Measurements from ENCODE around the gene LRRC8B.
A peak's percentile ranks its signal among the peaks of the same experiment; 100 is the strongest.

LRRC8B gene

DNA sequence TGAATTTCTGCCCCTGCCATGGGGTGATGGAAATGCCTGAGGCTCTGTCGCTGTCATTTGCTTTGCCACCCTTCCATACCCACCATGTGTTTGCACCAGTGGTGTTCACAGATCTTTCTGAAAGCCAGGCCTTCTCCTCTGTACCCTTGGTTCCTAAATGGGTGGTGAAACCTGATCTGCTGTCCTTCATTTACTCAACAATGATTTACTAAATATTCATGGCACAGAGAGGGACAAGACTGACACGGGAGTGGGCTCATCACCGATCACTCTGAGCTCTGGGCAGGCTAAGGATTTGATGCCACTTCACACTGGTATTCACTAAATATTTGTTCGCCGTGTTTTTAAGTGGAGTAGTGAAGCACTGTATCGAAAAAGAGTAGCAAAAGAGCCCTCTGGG, 40.9 kb downstream of the LRRC8B start:
- Histone ChIP-seq H3K27me3 (replicated peaks in 2 of 5; ENCODE audit: control insufficient read depth in 4 of 5, insufficient read depth in 5 of 5, low read length in 4 of 5) (no peaks in the 10 kb centered on the region), H3K4me1 (ENCODE audit: control extremely low read depth in 1 of 4, control insufficient read depth in 4 of 4, insufficient read depth in 4 of 4, low read length in 3 of 4) (peaks cover 4 to 21% (median 6%) of the 10 kb centered on the region in 4 experiments), H3K27ac (ENCODE audit: insufficient read depth in 1 of 2, low read depth in 1 of 2, low read length in 2 of 2, poor library complexity in 1 of 2, severe bottlenecking in 2 of 2) (no peak overlapping the region), H3K9me3 (ENCODE audit: control extremely low read depth in 1 of 5, control insufficient read depth in 4 of 5, insufficient read depth in 2 of 5, low read depth in 1 of 5, low read length in 4 of 5) (peaks cover 0 to 8% (median 0%) of the 10 kb centered on the region in 5 experiments), H3K4me3 (ENCODE audit: control insufficient read depth in 1 of 7, extremely low read depth in 1 of 7, insufficient read depth in 4 of 7, low read depth in 2 of 7, low read length in 6 of 7) (no peak overlapping the region), H3K36me3 (ENCODE audit: control insufficient read depth in 4 of 4, insufficient read depth in 4 of 4, low read length in 3 of 4) (peaks cover 3 to 14% (median 7%) of the 10 kb centered on the region in 4 experiments)
- CTCF ChIA-PET = interaction anchor here (1.5 to 1.9 kb wide), 2 partner anchors 10 to 17 kb away, joined by 4 to 10 read pairs; no protein-coding TSS in a partner anchor
- 100% methylated on average over 5 of the region's 6 CpGs for WGBS (ENCODE audit: insufficient coverage)
- DNase-seq = no peak
- POLR2A ChIA-PET = interaction anchor here (1.2 kb wide), 1 partner anchor 12 kb away, joined by 3 read pairs; no protein-coding TSS in a partner anchor

DNA sequence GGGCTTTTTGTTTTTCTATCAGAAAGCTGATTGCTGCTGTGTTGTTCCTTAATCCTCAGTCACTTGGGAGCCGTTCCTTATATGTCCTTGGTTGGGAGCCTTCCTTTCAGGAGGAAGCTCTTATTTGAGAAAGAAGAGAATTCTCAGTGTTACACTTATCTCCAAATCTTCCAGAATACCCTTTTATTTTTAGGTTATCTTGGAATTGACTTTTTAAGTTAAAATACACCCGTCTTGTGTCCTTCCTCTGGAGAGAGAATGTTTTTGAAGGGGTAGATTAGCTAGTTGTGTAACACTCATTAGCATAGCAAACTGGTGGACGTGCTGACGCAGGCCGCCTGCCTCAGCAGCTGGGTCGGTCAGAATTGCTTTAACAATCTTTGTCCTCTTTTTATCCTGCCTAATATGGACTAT, 42.1 kb downstream of the LRRC8B start:
- Histone ChIP-seq H3K36me3 (ENCODE audit: control insufficient read depth in 4 of 4, insufficient read depth in 4 of 4, low read length in 3 of 4) (peaks cover 3 to 19% (median 9%) of the 10 kb centered on the region in 4 experiments), H3K27me3 (replicated peaks in 2 of 5; ENCODE audit: control insufficient read depth in 4 of 5, insufficient read depth in 5 of 5, low read length in 4 of 5) (no peaks in the 10 kb centered on the region), H3K27ac (ENCODE audit: insufficient read depth in 1 of 2, low read depth in 1 of 2, low read length in 2 of 2, poor library complexity in 1 of 2, severe bottlenecking in 2 of 2) (peak overlapping the region; percentile 41 to 69), H3K4me3 (ENCODE audit: control insufficient read depth in 1 of 7, extremely low read depth in 1 of 7, insufficient read depth in 4 of 7, low read depth in 2 of 7, low read length in 6 of 7) (peak overlapping the region in 2 of 7 experiments; percentile 9 to 54), H3K9me3 (ENCODE audit: control extremely low read depth in 1 of 5, control insufficient read depth in 4 of 5, insufficient read depth in 2 of 5, low read depth in 1 of 5, low read length in 4 of 5) (peaks cover 0 to 12% (median 0%) of the 10 kb centered on the region in 5 experiments), H3K4me1 (ENCODE audit: control extremely low read depth in 1 of 4, control insufficient read depth in 4 of 4, insufficient read depth in 4 of 4, low read length in 3 of 4) (peaks cover 4 to 23% (median 6%) of the 10 kb centered on the region in 4 experiments)
- 40% methylated on average over 1 of the region's 6 CpGs for WGBS (ENCODE audit: insufficient coverage)
- ChIA-PET POLR2A (interaction anchor here (0.6 to 0.9 kb wide), 2 partner anchors 27 to 191 kb away, joined by 3 to 5 read pairs; no protein-coding TSS in a partner anchor), CTCF (interaction anchor here (1.5 to 1.9 kb wide), 3 partner anchors 11 to 16 kb away, joined by 4 to 10 read pairs (median 8); no protein-coding TSS in a partner anchor)
- DNase-seq = peak; percentile 28 to 79 (median 67)

- Histone ChIP-seq H3K27ac (ENCODE audit: insufficient read depth in 1 of 2, low read depth in 1 of 2, low read length in 2 of 2, poor library complexity in 1 of 2, severe bottlenecking in 2 of 2) (peak overlapping the region in 1 of 2 experiments; percentile 69), H3K4me1 (ENCODE audit: control extremely low read depth in 1 of 4, control insufficient read depth in 4 of 4, insufficient read depth in 4 of 4, low read length in 3 of 4) (peaks cover 4 to 23% (median 6%) of the 10 kb centered on the region in 4 experiments), H3K36me3 (ENCODE audit: control insufficient read depth in 4 of 4, insufficient read depth in 4 of 4, low read length in 3 of 4) (peaks cover 8 to 19% (median 10%) of the 10 kb centered on the region in 4 experiments), H3K4me3 (ENCODE audit: control insufficient read depth in 1 of 7, extremely low read depth in 1 of 7, insufficient read depth in 4 of 7, low read depth in 2 of 7, low read length in 6 of 7) (peak overlapping the region in 2 of 7 experiments; percentile 16 to 58), H3K27me3 (replicated peaks in 2 of 5; ENCODE audit: control insufficient read depth in 4 of 5, insufficient read depth in 5 of 5, low read length in 4 of 5) (no peaks in the 10 kb centered on the region), H3K9me3 (ENCODE audit: control extremely low read depth in 1 of 5, control insufficient read depth in 4 of 5, insufficient read depth in 2 of 5, low read depth in 1 of 5, low read length in 4 of 5) (peaks cover 0 to 12% (median 0%) of the 10 kb centered on the region in 5 experiments)
- no CpG with 5 or more reads among the region's 3 CpGs for WGBS (ENCODE audit: insufficient coverage)
- DNase-seq = no peak
- POLR2A ChIA-PET = no interaction called here
- CTCF ChIA-PET = interaction anchor here (1.9 kb wide), 1 partner anchor 12 kb away, joined by 8 read pairs; no protein-coding TSS in a partner anchor
Observed at GRCh38 chr1:89567797-89568196, 43.2 kb downstream of the LRRC8B start.

DNA sequence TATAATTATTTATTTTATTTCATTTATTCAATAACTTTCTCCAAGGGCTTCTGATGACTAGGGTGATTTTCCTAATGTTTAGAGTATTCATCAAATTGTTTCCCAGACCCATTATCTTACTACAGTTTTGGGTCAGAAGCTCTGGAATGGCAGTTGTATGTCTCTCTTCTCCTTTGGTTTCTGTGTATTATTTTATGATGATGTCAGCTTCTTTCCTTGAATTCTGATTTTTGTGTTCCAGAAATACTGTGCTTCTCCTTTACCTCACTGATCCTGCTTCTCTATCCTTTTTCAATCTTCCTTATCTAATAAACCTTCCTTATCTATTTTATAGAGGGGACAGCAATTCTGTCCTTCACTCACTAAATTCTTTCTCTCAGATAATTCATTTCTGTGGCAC, 48.8 kb downstream of the LRRC8B start:
- CTCF ChIA-PET = interaction anchor here (1.2 to 3.4 kb wide), 2 partner anchors 11 to 16 kb away, joined by 3 to 15 read pairs; no protein-coding TSS in a partner anchor
- H3K9me3 ChIP-seq (ENCODE audit: control extremely low read depth in 1 of 5, control insufficient read depth in 4 of 5, insufficient read depth in 2 of 5, low read depth in 1 of 5, low read length in 4 of 5) = peaks cover 0 to 12% (median 0%) of the 10 kb centered on the region in 5 experiments
- no peaks in the 10 kb centered on the region for H3K27me3 ChIP-seq (replicated peaks in 2 of 5; ENCODE audit: control insufficient read depth in 4 of 5, insufficient read depth in 5 of 5, low read length in 4 of 5)
- no peak overlapping the region for H3K4me3 ChIP-seq (ENCODE audit: control insufficient read depth in 1 of 7, extremely low read depth in 1 of 7, insufficient read depth in 4 of 7, low read depth in 2 of 7, low read length in 6 of 7)
- DNase-seq = no peak
- H3K27ac ChIP-seq (ENCODE audit: insufficient read depth in 1 of 2, low read depth in 1 of 2, low read length in 2 of 2, poor library complexity in 1 of 2, severe bottlenecking in 2 of 2) = no peak overlapping the region
- H3K4me1 ChIP-seq (ENCODE audit: control extremely low read depth in 1 of 4, control insufficient read depth in 4 of 4, insufficient read depth in 4 of 4, low read length in 3 of 4) = peaks cover 0 to 3% (median 0%) of the 10 kb centered on the region in 4 experiments
- peaks cover 19 to 27% (median 23%) of the 10 kb centered on the region in 4 experiments for H3K36me3 ChIP-seq (ENCODE audit: control insufficient read depth in 4 of 4, insufficient read depth in 4 of 4, low read length in 3 of 4)
- POLR2A ChIA-PET = no interaction called here

DNA sequence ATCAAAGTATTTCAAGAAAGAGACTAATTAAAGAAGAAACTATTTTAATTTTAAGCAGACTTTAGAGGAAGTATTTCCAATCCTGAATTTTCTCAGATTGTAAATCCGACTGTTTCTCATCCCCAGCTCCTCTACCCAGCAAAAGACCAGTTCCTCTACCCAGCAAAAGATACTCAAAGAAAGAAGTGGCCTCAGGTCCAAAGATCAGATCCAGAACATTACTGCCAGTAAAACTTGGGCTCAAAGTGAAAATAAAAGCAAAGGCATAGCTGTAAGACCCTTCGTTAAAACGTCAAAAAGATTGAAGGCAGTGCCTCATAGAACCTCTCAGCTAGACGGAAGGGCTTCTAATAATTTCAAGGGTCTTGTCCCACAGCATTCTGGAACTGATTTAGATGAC, 50.0 kb downstream of the LRRC8B start:
- ChIA-PET CTCF (interaction anchor here (1.8 to 3.4 kb wide), 2 partner anchors 10 to 30 kb away, joined by 4 to 15 read pairs; no protein-coding TSS in a partner anchor), POLR2A (interaction anchor here (0.8 kb wide), 1 partner anchor 12 kb away, joined by 3 read pairs; no protein-coding TSS in a partner anchor)
- Histone ChIP-seq H3K4me1 (ENCODE audit: control extremely low read depth in 1 of 4, control insufficient read depth in 4 of 4, insufficient read depth in 4 of 4, low read length in 3 of 4) (peaks cover 0 to 3% (median 0%) of the 10 kb centered on the region in 4 experiments), H3K4me3 (ENCODE audit: control insufficient read depth in 1 of 7, extremely low read depth in 1 of 7, insufficient read depth in 4 of 7, low read depth in 2 of 7, low read length in 6 of 7) (no peak overlapping the region), H3K36me3 (ENCODE audit: control insufficient read depth in 4 of 4, insufficient read depth in 4 of 4, low read length in 3 of 4) (peaks cover 17 to 24% (median 21%) of the 10 kb centered on the region in 4 experiments), H3K9me3 (ENCODE audit: control extremely low read depth in 1 of 5, control insufficient read depth in 4 of 5, insufficient read depth in 2 of 5, low read depth in 1 of 5, low read length in 4 of 5) (peaks cover 0 to 10% (median 0%) of the 10 kb centered on the region in 5 experiments), H3K27me3 (replicated peaks in 2 of 5; ENCODE audit: control insufficient read depth in 4 of 5, insufficient read depth in 5 of 5, low read length in 4 of 5) (no peaks in the 10 kb centered on the region), H3K27ac (ENCODE audit: insufficient read depth in 1 of 2, low read depth in 1 of 2, low read length in 2 of 2, poor library complexity in 1 of 2, severe bottlenecking in 2 of 2) (no peak overlapping the region)
- DNase-seq = no peak
- 96% methylated on average over 3 of the region's 4 CpGs for WGBS (ENCODE audit: insufficient coverage)

DNA sequence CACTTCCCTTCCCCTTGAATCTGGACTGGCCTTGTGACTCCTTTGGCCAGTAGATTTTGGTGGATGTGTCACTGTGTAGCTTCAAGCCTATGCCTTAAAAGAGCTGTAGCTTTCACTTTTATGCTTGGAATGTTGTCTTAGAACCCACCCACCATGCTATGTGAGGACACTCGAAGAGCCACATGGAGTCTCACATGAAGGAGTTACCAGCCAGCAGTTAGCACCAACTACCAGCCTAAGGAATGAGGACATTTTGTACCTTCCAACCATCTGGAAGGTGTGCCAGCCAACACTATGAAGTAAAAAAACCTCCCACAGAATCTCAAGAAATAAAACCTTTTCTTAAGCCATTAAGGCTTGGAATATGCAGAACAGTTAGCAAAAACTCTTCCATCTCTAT, 50.6 kb downstream of the LRRC8B start:
- Histone ChIP-seq H3K27ac (ENCODE audit: insufficient read depth in 1 of 2, low read depth in 1 of 2, low read length in 2 of 2, poor library complexity in 1 of 2, severe bottlenecking in 2 of 2) (no peak overlapping the region), H3K36me3 (ENCODE audit: control insufficient read depth in 4 of 4, insufficient read depth in 4 of 4, low read length in 3 of 4) (peaks cover 20 to 26% (median 22%) of the 10 kb centered on the region in 4 experiments), H3K4me3 (ENCODE audit: control insufficient read depth in 1 of 7, extremely low read depth in 1 of 7, insufficient read depth in 4 of 7, low read depth in 2 of 7, low read length in 6 of 7) (no peak overlapping the region), H3K9me3 (ENCODE audit: control extremely low read depth in 1 of 5, control insufficient read depth in 4 of 5, insufficient read depth in 2 of 5, low read depth in 1 of 5, low read length in 4 of 5) (peaks cover 0 to 5% (median 0%) of the 10 kb centered on the region in 5 experiments), H3K27me3 (replicated peaks in 2 of 5; ENCODE audit: control insufficient read depth in 4 of 5, insufficient read depth in 5 of 5, low read length in 4 of 5) (no peaks in the 10 kb centered on the region), H3K4me1 (ENCODE audit: control extremely low read depth in 1 of 4, control insufficient read depth in 4 of 4, insufficient read depth in 4 of 4, low read length in 3 of 4) (peaks cover 0 to 3% (median 0%) of the 10 kb centered on the region in 4 experiments)
- WGBS (ENCODE audit: insufficient coverage) = 100% methylated on average over 1 of the region's 1 CpG
- DNase-seq = no peak
- POLR2A ChIA-PET = interaction anchor here (0.8 kb wide), 1 partner anchor 13 kb away, joined by 3 read pairs; no protein-coding TSS in a partner anchor
- CTCF ChIA-PET = interaction anchor here (1.8 to 3.4 kb wide), 2 partner anchors 10 to 30 kb away, joined by 4 to 15 read pairs; no protein-coding TSS in a partner anchor

- ChIA-PET CTCF (interaction anchor here (1.4 to 1.8 kb wide), 2 partner anchors 21 to 29 kb away, joined by 3 to 4 read pairs; no protein-coding TSS in a partner anchor), POLR2A (no interaction called here)
- WGBS (ENCODE audit: insufficient coverage) = 100% methylated on average over 2 of the region's 3 CpGs
Observed at GRCh38 chr1:89576013-89576412, 51.4 kb downstream of the LRRC8B start.

More at GRCh38 chr1:89576013-89576412, 51.4 kb downstream of the LRRC8B start:
- Histone ChIP-seq H3K9me3 (ENCODE audit: control extremely low read depth in 1 of 5, control insufficient read depth in 4 of 5, insufficient read depth in 2 of 5, low read depth in 1 of 5, low read length in 4 of 5) (no peaks in the 10 kb centered on the region), H3K4me1 (ENCODE audit: control extremely low read depth in 1 of 4, control insufficient read depth in 4 of 4, insufficient read depth in 4 of 4, low read length in 3 of 4) (peaks cover 0 to 3% (median 0%) of the 10 kb centered on the region in 4 experiments), H3K36me3 (ENCODE audit: control insufficient read depth in 4 of 4, insufficient read depth in 4 of 4, low read length in 3 of 4) (peaks cover 20 to 26% (median 23%) of the 10 kb centered on the region in 4 experiments), H3K27ac (ENCODE audit: insufficient read depth in 1 of 2, low read depth in 1 of 2, low read length in 2 of 2, poor library complexity in 1 of 2, severe bottlenecking in 2 of 2) (no peak overlapping the region), H3K4me3 (ENCODE audit: control insufficient read depth in 1 of 7, extremely low read depth in 1 of 7, insufficient read depth in 4 of 7, low read depth in 2 of 7, low read length in 6 of 7) (no peak overlapping the region), H3K27me3 (replicated peaks in 2 of 5; ENCODE audit: control insufficient read depth in 4 of 5, insufficient read depth in 5 of 5, low read length in 4 of 5) (no peaks in the 10 kb centered on the region)
- DNase-seq = no peak
